DMS79 (cell line): ENCODE data around the gene PDE9A.
"Not testable (repeated sequence)": the region's sequence is repeated elsewhere in the genome, so short reads cannot be mapped to it uniquely, and the experiment has no call there.

Experiments
- DNase-seq: peaks from one replicate; lab custom pipeline; 2025; lab: John Stamatoyannopoulos, UW

The PDE9A gene

GRCh38 chr21:42690586-42690985 lies 37.2 kb downstream of the PDE9A start:
- no peak for DNase-seq

- DNase-seq, result no peak
Measured at GRCh38 chr21:42691901-42692559, 38.6 kb downstream of the PDE9A start.

- no peak for DNase-seq
Measured at GRCh38 chr21:42692688-42693087, 39.3 kb downstream of the PDE9A start.

- no peak for DNase-seq
Measured at GRCh38 chr21:42694751-42695696, 41.6 kb downstream of the PDE9A start.

GRCh38 chr21:42695697-42696380 lies 42.4 kb downstream of the PDE9A start:
- peak; percentile 18 for DNase-seq

GRCh38 chr21:42696501-42697040 lies 43.1 kb downstream of the PDE9A start:
- peak; percentile 83 for DNase-seq

GRCh38 chr21:42698733-42699132 lies 45.3 kb downstream of the PDE9A start:
- DNase-seq, result no peak

GRCh38 chr21:42699196-42699595 lies 45.8 kb downstream of the PDE9A start:
- no peak for DNase-seq

GRCh38 chr21:42701706-42702456 lies 48.5 kb downstream of the PDE9A start:
- no peak for DNase-seq

GRCh38 chr21:42702720-42703119 lies 49.3 kb downstream of the PDE9A start:
- no peak for DNase-seq

GRCh38 chr21:42703136-42703908 lies 49.9 kb downstream of the PDE9A start:
- no peak for DNase-seq

- DNase-seq, result no peak
Measured at GRCh38 chr21:42703965-42704364, 50.5 kb downstream of the PDE9A start.

- no peak for DNase-seq
Measured at GRCh38 chr21:42704861-42705260, 51.4 kb downstream of the PDE9A start.

GRCh38 chr21:42705346-42705745 lies 51.9 kb downstream of the PDE9A start:
- no peak for DNase-seq

GRCh38 chr21:42705746-42706374 lies 52.4 kb downstream of the PDE9A start:
- no peak for DNase-seq

- DNase-seq, result no peak
Measured at GRCh38 chr21:42706765-42707164, 53.3 kb downstream of the PDE9A start.

GRCh38 chr21:42707207-42707830 lies 53.9 kb downstream of the PDE9A start:
- no peak for DNase-seq

- no peak for DNase-seq
Measured at GRCh38 chr21:42708107-42708506, 54.7 kb downstream of the PDE9A start.

GRCh38 chr21:42708916-42709315 lies 55.5 kb downstream of the PDE9A start:
- not testable (repeated sequence) for DNase-seq

GRCh38 chr21:42711667-42712066 lies 58.2 kb downstream of the PDE9A start:
- no peak for DNase-seq
